ENCODE measurements around the gene FCHSD2.
"Not testable (repeated sequence)": the region's sequence is repeated elsewhere in the genome, so short reads cannot be mapped to it uniquely, and the experiment has no call there.

The FCHSD2 gene

GRCh38 chr11:72984453-72985077 is 157.6 kb downstream of the FCHSD2 start:
- Histone ChIP-seq H3K27me3 (ENCODE audit: control insufficient read depth in 1 of 2, insufficient read depth in 2 of 2, low read length in 2 of 2) (no peaks in the 10 kb centered on the region), H3K36me3 (ENCODE audit: control insufficient read depth in 2 of 2, insufficient read depth in 2 of 2, low read length in 2 of 2) (no peaks in the 10 kb centered on the region), H3K9ac (ENCODE audit: low read length in 2 of 2) (no peak overlapping the region), H3K27ac (ENCODE audit: low read length) (no peak overlapping the region), H3K4me1 (ENCODE audit: control insufficient read depth, insufficient read depth, low read length) (no peaks in the 10 kb centered on the region), H3K9me3 (ENCODE audit: control insufficient read depth in 2 of 2, low read length in 2 of 2) (no peaks in the 10 kb centered on the region), H3K4me3 (ENCODE audit: low read length in 2 of 2) (no peak overlapping the region)

DNA sequence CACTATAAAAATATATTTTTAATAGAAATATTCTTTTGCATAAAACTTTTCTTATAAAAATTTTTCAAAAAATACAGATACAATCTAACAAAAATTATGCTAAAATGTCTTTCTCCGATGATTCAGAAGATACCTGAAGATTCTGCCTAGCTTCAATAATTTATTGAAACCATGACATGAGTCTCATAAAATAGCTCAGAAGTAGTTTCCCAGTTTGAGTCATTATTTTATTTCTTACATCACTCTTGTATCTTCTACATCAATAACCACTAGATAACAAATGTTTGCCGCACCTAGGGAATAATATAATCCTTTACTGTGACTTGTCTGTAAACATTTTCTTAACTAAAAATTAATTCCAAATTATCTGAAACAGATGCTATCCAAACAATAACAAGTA is 158.6 kb downstream of the FCHSD2 start:
- Histone ChIP-seq H3K36me3 (ENCODE audit: control insufficient read depth in 2 of 2, insufficient read depth in 2 of 2, low read length in 2 of 2) (no peaks in the 10 kb centered on the region), H3K4me1 (ENCODE audit: control insufficient read depth, insufficient read depth, low read length) (no peaks in the 10 kb centered on the region), H3K4me3 (ENCODE audit: low read length in 2 of 2) (no peak overlapping the region), H3K27me3 (ENCODE audit: control insufficient read depth in 1 of 2, insufficient read depth in 2 of 2, low read length in 2 of 2) (no peaks in the 10 kb centered on the region), H3K27ac (ENCODE audit: low read length) (no peak overlapping the region), H3K9me3 (ENCODE audit: control insufficient read depth in 2 of 2, low read length in 2 of 2) (no peaks in the 10 kb centered on the region), H3K9ac (ENCODE audit: low read length in 2 of 2) (no peak overlapping the region)

GRCh38 chr11:72981971-72982685 is 160.0 kb downstream of the FCHSD2 start:
- no peaks in the 10 kb centered on the region for H3K36me3 ChIP-seq (ENCODE audit: control insufficient read depth in 2 of 2, insufficient read depth in 2 of 2, low read length in 2 of 2)
- no peak overlapping the region for H3K27ac ChIP-seq (ENCODE audit: low read length)
- no peaks in the 10 kb centered on the region for H3K27me3 ChIP-seq (ENCODE audit: control insufficient read depth in 1 of 2, insufficient read depth in 2 of 2, low read length in 2 of 2)
- no peaks in the 10 kb centered on the region for H3K4me1 ChIP-seq (ENCODE audit: control insufficient read depth, insufficient read depth, low read length)
- H3K9me3 ChIP-seq (ENCODE audit: control insufficient read depth in 2 of 2, low read length in 2 of 2) = no peaks in the 10 kb centered on the region
- no peak overlapping the region for H3K4me3 ChIP-seq (ENCODE audit: low read length in 2 of 2)
- no peak overlapping the region for H3K9ac ChIP-seq (ENCODE audit: low read length in 2 of 2)

- Histone ChIP-seq H3K4me1 (ENCODE audit: control insufficient read depth, insufficient read depth, low read length) (no peaks in the 10 kb centered on the region), H3K4me3 (ENCODE audit: low read length in 2 of 2) (no peak overlapping the region), H3K27ac (ENCODE audit: low read length) (no peak overlapping the region), H3K27me3 (ENCODE audit: control insufficient read depth in 1 of 2, insufficient read depth in 2 of 2, low read length in 2 of 2) (no peaks in the 10 kb centered on the region), H3K9ac (ENCODE audit: low read length in 2 of 2) (no peak overlapping the region), H3K9me3 (ENCODE audit: control insufficient read depth in 2 of 2, low read length in 2 of 2) (no peaks in the 10 kb centered on the region), H3K36me3 (ENCODE audit: control insufficient read depth in 2 of 2, insufficient read depth in 2 of 2, low read length in 2 of 2) (no peaks in the 10 kb centered on the region)
Measured at GRCh38 chr11:72981080-72981479, 161.0 kb downstream of the FCHSD2 start.

- H3K9me3 ChIP-seq (ENCODE audit: control insufficient read depth in 2 of 2, low read length in 2 of 2); H3K27me3 ChIP-seq (ENCODE audit: control insufficient read depth in 1 of 2, insufficient read depth in 2 of 2, low read length in 2 of 2); H3K9ac ChIP-seq (ENCODE audit: low read length in 2 of 2); H3K4me1 ChIP-seq (ENCODE audit: control insufficient read depth, insufficient read depth, low read length); H3K27ac ChIP-seq (ENCODE audit: low read length); H3K4me3 ChIP-seq (ENCODE audit: low read length in 2 of 2); H3K36me3 ChIP-seq (ENCODE audit: control insufficient read depth in 2 of 2, insufficient read depth in 2 of 2, low read length in 2 of 2): not testable (repeated sequence)
Measured at GRCh38 chr11:72977782-72978181, 164.3 kb downstream of the FCHSD2 start.

DNA sequence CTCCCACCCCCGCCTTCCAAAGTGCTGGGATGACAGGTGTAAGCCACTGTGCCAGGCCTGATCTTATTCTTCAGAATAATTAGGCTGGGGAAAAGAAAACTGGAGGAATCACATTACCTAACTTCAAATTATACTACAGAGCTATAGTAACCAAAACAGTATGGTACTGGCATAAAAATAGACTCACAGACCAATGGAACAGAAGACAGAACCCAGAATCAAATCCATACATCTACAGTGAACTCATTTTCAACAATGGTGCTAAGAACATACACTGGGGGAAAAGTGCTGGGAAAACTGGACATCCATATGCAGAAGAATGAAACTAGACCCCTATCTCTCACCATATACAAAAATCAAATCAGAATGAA is 165.6 kb downstream of the FCHSD2 start:
- not testable (repeated sequence) for H3K27me3 ChIP-seq (ENCODE audit: control insufficient read depth in 1 of 2, insufficient read depth in 2 of 2, low read length in 2 of 2); H3K4me1 ChIP-seq (ENCODE audit: control insufficient read depth, insufficient read depth, low read length); H3K9ac ChIP-seq (ENCODE audit: low read length in 2 of 2); H3K36me3 ChIP-seq (ENCODE audit: control insufficient read depth in 2 of 2, insufficient read depth in 2 of 2, low read length in 2 of 2); H3K9me3 ChIP-seq (ENCODE audit: control insufficient read depth in 2 of 2, low read length in 2 of 2); H3K27ac ChIP-seq (ENCODE audit: low read length); H3K4me3 ChIP-seq (ENCODE audit: low read length in 2 of 2)

DNA sequence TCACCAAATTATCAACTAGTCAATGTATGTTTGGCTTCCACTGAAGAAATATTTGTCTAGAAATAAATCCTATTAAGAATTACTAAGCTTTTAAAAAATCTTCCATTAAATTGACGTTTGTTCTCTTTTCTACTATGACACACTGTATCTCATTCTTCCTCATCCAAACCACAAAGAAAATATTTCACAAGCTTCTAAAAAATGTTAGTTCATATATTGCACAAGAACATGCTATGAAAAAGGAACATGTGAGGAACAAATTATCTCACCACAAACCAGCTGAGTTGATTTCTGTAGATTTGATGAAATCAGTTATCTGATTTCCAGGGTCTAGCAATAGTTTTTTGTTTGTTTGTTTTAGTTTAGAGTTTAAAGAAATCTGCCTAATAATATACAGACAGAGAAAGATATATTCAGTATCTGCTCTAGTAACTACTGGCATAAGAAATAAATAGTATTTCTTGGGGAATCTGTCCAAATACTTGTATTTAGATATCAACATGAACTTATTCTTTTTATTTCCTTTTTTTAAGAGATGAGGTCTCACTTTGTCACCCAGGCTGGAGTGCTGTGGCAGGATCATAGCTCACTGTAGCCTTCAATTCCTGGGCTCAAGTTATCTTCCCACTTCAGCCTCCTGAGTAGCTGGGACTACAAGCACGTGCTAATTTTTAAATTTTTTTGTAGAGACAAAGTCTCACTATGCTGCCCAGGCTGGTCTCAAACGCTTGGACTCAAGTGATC is 166.2 kb downstream of the FCHSD2 start:
- Histone ChIP-seq H3K4me1 (ENCODE audit: control insufficient read depth, insufficient read depth, low read length) (no peaks in the 10 kb centered on the region), H3K36me3 (ENCODE audit: control insufficient read depth in 2 of 2, insufficient read depth in 2 of 2, low read length in 2 of 2) (no peaks in the 10 kb centered on the region), H3K27me3 (ENCODE audit: control insufficient read depth in 1 of 2, insufficient read depth in 2 of 2, low read length in 2 of 2) (no peaks in the 10 kb centered on the region), H3K27ac (ENCODE audit: low read length) (no peak overlapping the region), H3K9ac (ENCODE audit: low read length in 2 of 2) (no peak overlapping the region), H3K4me3 (ENCODE audit: low read length in 2 of 2) (no peak overlapping the region), H3K9me3 (ENCODE audit: control insufficient read depth in 2 of 2, low read length in 2 of 2) (no peaks in the 10 kb centered on the region)

DNA sequence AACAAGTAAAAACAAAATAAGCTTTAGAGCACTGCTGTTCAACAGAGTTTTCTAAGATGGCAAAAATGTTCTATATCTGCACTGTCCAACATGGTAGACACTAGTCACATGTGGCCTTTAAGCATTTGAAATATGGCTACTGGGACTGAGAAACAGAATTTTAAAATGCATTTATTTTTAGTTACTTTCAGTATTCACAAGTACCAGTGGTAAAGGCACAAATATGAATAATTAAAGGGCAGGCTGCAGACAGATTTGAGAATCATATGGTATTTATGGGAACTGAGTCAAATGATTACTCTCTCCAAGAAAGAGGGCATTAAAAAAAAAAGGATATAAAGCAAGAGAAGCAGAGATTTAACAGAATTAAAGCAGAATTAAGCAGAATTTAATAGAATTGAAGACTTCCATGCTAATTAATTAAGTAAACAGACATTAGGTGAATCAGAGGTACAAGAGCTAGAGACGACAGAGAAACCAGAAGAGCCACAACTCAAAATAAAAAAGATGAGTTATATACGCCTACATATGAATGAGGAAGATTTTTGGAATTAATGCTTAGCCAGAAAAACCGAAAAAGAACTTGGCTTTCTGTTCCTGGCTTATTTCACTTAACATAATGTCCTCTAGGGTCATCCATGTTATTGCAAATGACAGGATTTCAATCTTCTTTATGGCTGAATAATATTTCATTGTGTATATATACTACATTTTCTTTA is 167.5 kb downstream of the FCHSD2 start:
- Histone ChIP-seq H3K27me3 (ENCODE audit: control insufficient read depth in 1 of 2, insufficient read depth in 2 of 2, low read length in 2 of 2) (no peaks in the 10 kb centered on the region), H3K36me3 (ENCODE audit: control insufficient read depth in 2 of 2, insufficient read depth in 2 of 2, low read length in 2 of 2) (no peaks in the 10 kb centered on the region), H3K27ac (ENCODE audit: low read length) (no peak overlapping the region), H3K4me3 (ENCODE audit: low read length in 2 of 2) (no peak overlapping the region), H3K4me1 (ENCODE audit: control insufficient read depth, insufficient read depth, low read length) (no peaks in the 10 kb centered on the region), H3K9ac (ENCODE audit: low read length in 2 of 2) (no peak overlapping the region), H3K9me3 (ENCODE audit: control insufficient read depth in 2 of 2, low read length in 2 of 2) (no peaks in the 10 kb centered on the region)

DNA sequence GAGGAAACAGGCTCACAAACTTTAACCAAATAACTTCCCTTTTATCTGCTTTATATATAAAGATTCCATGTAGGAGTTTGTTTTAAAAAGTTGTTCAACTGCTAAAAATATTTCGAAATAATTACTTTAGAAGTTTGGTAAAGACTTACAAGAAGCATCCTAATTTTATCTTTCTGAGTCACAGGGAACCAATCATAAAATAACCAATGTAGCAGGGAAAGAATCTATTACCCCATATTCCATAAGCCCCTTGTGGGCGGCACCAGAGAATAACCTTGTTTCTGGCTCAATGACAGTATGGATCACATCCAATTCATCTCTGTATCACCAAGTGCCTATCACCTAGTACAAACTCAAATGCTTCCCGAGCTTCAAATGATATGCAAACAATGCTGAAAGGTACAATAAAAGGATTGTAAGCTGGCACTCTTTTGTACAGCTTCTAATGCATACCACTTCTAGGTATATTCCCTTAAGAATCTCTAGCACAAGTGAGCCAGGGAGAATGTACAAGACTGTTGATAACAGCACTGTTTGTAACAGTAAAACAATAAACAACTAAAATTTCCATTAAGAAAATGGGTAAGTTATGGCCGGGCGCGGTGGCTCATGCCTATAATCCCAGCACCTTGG is 169.5 kb downstream of the FCHSD2 start:
- no peaks in the 10 kb centered on the region for H3K4me1 ChIP-seq (ENCODE audit: control insufficient read depth, insufficient read depth, low read length)
- H3K4me3 ChIP-seq (ENCODE audit: low read length in 2 of 2) = no peak overlapping the region
- no peaks in the 10 kb centered on the region for H3K27me3 ChIP-seq (ENCODE audit: control insufficient read depth in 1 of 2, insufficient read depth in 2 of 2, low read length in 2 of 2)
- no peaks in the 10 kb centered on the region for H3K36me3 ChIP-seq (ENCODE audit: control insufficient read depth in 2 of 2, insufficient read depth in 2 of 2, low read length in 2 of 2)
- no peak overlapping the region for H3K27ac ChIP-seq (ENCODE audit: low read length)
- no peak overlapping the region for H3K9ac ChIP-seq (ENCODE audit: low read length in 2 of 2)
- H3K9me3 ChIP-seq (ENCODE audit: control insufficient read depth in 2 of 2, low read length in 2 of 2) = no peaks in the 10 kb centered on the region

DNA sequence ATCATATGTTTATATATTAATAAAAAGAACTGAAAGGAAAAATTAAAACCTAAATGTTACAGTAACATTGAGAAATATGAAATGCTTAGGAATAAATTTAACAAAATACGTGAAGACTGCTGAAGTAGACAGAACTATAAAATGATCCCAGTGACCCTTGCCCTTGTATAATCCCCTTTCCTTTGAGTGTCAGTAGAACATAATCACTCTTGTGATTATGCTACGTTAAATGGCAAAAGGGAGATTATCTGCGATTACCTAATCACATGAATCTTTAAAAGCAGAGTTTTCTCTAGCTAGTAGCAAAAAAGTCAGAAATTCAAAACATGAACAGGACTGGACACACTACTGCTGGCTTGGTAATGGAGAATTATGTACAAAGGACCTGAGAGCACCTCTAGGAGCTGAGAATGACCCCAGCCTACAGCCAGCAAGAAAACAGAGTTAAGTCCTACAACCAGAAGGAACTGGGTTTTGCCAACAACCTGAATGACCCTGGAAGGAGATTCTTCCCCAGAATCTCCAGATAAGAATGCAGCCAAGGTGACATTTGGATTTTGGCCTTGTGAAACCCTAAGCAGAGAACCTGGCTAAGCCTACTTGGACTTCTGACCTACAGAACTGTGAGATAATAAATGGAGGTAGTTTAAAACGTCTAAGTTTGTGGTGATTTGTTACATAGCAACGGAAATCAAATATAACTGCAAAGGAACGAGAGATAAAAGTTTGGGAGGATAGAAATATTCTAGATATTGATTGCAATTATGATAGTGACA is 170.7 kb downstream of the FCHSD2 start:
- Histone ChIP-seq H3K36me3 (ENCODE audit: control insufficient read depth in 2 of 2, insufficient read depth in 2 of 2, low read length in 2 of 2) (no peaks in the 10 kb centered on the region), H3K27me3 (ENCODE audit: control insufficient read depth in 1 of 2, insufficient read depth in 2 of 2, low read length in 2 of 2) (no peaks in the 10 kb centered on the region), H3K9ac (ENCODE audit: low read length in 2 of 2) (no peak overlapping the region), H3K4me3 (ENCODE audit: low read length in 2 of 2) (no peak overlapping the region), H3K4me1 (ENCODE audit: control insufficient read depth, insufficient read depth, low read length) (no peaks in the 10 kb centered on the region), H3K27ac (ENCODE audit: low read length) (no peak overlapping the region), H3K9me3 (ENCODE audit: control insufficient read depth in 2 of 2, low read length in 2 of 2) (no peaks in the 10 kb centered on the region)

Data from stomach smooth muscle (tissue), 2 donors.